ENCODE results near the gene PPP6R2.
A peak's percentile ranks its signal among the peaks of the same experiment; 100 is the strongest.
"Not testable (repeated sequence)": the region's sequence is repeated elsewhere in the genome, so short reads cannot be mapped to it uniquely, and the experiment has no call there.

The PPP6R2 gene

DNA sequence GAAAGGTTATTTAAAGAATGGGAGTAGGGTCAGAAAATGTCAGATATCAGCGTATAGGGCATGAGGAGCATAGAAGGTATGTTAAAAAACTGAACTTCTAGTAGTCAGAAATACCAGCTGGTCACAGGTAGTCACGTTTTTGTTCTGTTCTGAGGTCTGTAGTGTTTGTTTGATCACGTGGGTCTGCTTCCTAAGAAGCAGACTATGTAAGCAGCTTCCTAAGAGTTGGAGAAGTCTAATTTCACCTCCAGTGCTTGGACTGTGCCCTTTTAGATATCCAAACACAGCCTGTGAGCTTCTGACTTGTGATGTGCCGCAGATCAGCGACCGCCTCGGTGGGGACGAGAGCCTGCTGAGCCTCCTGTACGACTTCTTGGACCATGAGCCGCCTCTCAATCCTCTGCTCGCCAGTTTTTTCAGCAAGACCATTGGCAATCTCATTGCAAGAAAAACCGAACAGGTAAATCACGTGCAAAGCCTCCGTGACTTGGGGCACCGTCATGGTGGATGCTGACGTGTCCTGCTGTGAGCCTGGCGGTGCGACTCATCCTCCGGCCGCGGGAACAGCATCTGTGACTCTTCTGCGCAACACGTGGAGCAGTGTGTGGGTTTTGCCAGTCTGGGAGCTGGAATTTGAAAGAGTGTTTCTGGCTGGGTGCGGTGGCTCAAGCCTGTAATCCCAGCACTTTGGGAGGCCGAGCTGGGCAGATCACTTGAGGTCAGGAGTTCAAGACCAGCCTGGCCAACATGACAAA, 63.5 kb downstream of the PPP6R2 start:
- DNase-seq, result no peak

- no peak for DNase-seq
These were observed 65.2 kb downstream of the PPP6R2 start for GRCh38 chr22:50408311-50408710.

GRCh38 chr22:50408954-50409353, 65.8 kb downstream of the PPP6R2 start:
- not testable (repeated sequence) for DNase-seq

- no peak for DNase-seq
These were observed 71.5 kb downstream of the PPP6R2 start for GRCh38 chr22:50414476-50415248.

GRCh38 chr22:50415426-50415825, 72.3 kb downstream of the PPP6R2 start:
- DNase-seq, result no peak

GRCh38 chr22:50416996-50417395, 73.9 kb downstream of the PPP6R2 start:
- DNase-seq, result no peak

DNA sequence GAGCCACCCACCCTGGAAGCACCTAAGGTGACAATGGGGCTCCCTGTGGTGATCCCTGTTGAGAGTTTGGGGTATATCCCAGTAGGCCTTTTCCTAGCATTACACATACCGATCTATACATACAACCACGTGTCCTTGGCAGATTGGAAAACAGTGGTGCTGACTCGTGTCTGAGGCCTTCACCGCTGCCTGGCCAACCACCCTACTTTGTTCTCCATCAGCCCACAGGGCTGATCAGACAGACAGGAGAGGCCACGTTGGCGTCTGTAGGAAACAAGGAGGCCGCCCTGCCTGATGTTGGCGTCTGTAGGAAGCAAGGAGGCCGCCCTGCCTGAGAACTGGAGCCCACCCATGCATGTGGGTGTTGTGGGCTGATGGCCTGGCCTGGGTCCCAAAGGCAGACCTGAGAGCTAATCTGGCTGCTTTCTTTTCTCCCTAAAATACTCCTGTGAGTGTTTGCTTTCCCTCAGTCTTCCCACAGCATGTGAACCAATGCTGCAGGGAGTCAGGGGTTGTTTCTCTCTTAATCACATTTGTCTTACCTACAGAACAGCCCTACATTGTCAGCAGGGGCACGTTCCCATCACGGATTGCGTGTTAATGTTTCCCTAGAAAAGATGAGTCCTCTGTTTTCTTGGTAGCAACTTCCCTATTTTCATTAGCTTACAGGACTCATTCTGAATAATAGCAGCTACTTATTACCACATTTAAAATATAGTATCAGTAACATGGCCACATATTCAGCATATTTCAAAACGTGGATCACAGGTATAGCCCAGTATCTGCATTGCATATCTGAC, 74.5 kb downstream of the PPP6R2 start:
- DNase-seq, result peak; percentile 49

- DNase-seq, result no peak
These were observed 75.5 kb downstream of the PPP6R2 start for GRCh38 chr22:50418624-50419023.

DNA sequence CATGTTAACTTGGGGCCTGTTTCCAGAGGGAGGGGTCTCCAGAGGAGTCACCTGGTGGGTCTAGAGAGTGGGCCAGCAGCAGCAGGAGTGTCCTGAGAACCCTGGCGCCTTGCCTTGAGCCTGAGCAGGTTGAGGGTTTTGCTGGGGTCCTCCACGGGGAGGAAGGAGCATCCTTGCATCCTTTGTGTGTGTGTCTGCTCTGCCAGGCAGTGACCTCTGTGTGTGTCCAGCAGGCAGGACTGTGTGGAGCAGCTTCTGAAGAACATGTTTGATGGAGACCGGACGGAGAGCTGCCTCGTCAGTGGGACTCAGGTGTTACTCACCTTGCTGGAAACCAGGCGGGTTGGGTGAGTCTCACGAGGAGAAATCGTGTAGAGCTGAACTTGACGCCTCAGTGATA, 76.0 kb downstream of the PPP6R2 start:
- no peak for DNase-seq

GRCh38 chr22:50420015-50420414, 76.9 kb downstream of the PPP6R2 start:
- no peak for DNase-seq

DNA sequence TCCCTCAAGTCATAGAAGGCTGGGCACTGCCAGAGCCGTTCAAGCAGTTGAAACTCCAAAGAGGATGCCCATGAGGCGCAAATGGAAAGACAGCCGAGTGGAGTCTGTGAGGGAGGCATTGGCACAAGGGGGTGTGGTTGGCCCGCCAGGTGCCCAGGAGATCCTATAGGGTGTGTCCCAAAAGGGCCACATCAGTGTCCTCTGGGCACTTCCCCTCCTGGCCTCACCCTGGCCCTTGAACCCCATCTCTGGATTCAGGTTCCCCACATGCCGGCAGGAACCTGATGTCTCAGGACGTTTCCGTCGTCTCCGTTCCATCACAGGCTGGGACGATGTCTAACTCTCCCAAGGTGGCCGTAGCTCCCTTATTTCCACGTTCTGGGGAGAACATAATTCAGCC, 77.5 kb downstream of the PPP6R2 start:
- DNase-seq, result no peak

GRCh38 chr22:50422046-50422445, 78.9 kb downstream of the PPP6R2 start:
- no peak for DNase-seq

GRCh38 chr22:50422961-50423815, 80.1 kb downstream of the PPP6R2 start:
- DNase-seq, result no peak

DNA sequence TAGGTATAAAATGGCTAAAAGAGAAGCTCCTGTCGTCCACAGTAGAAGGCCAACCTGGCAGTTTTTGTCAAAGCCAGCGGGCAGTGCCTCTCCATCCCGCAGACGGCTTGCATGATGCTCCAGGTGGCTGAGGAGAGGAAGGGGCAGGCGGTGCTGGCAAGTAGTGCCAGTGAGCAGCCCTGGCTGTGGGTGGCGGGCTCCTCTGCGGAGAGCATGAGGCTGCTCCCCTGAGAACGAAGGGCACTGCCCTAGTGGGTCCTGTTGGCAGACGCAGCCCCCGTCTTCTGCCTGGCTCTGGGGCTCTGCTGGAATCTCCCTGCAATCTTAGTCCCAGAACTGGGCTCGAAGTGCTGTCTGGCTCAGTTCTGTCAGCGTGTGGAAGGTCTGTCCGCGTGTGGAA, 80.8 kb downstream of the PPP6R2 start:
- DNase-seq, result no peak

DNA sequence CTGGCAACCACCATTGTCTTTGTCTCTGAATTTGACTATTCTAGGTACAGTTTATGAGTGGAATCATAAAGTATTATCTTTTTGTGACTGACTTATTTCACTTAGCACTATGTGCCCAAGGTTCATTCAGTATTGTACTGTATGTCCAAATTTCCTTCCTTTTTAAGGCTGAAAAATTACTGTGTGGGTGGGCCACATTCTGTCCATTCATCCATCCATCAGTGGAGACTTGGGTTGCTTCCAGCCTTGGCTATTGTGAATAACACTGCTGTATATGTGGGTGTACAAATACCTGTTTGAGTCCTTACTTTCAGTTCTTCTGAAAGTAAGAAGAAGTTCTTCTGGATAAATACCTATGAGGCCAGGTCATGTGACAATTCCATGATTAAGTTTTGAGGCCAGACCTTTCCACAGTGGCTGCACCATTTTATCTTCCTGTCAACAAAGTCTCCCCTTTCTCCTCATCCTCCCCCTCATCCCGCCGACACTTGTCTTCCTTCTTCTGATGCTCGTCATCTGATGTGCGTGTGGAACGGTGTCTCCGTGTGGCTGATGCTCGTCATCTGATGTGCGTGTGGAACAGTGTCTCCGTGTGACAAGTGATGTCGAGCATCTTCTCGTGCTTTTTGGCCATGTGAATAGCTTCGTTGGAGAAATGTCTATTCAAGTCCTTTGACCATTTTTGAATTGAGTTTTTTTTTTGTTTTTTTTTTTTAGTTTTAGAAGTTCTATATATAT, 82.2 kb downstream of the PPP6R2 start:
- no peak for DNase-seq

DNA sequence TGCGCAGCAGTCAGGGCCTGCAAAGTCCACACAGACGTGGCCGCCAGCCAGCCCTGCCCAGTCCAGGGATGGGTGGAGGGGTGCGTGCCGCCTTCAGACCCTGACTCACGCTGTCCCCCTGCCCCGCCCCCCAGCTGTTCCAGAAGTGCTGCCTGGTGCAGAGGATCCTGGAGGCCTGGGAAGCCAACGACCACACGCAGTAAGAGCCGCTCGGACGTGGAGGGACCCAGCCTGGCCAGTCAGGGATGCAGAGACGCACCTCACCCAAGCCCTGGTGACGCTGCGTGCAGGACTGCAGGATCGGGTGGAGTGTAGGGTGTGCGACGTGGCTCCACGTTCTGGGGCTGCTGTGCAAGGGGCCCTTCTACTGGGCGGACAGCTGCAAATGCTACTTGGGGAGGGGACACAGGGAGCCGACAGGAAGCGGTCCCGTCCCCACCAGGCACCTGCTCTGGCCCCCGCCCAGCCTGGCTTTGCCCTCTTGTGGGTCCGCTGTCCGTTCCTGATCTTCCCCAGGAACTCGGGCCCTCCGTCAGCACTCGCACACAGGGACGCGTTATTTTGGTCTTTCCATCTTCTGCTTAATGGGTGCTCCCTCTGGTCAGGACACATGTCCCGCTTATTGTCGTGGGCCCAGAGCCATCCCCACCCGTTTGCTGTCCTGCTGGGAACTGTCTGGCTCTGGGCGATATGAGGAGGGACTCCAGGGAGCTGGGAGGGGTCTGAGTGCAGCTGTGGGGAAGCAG, 89.2 kb downstream of the PPP6R2 start:
- no peak for DNase-seq

GRCh38 chr22:50432877-50433510, 89.9 kb downstream of the PPP6R2 start:
- DNase-seq, result not testable (repeated sequence)

- no peak for DNase-seq
These were observed 91.7 kb downstream of the PPP6R2 start for GRCh38 chr22:50434849-50435248.

DNA sequence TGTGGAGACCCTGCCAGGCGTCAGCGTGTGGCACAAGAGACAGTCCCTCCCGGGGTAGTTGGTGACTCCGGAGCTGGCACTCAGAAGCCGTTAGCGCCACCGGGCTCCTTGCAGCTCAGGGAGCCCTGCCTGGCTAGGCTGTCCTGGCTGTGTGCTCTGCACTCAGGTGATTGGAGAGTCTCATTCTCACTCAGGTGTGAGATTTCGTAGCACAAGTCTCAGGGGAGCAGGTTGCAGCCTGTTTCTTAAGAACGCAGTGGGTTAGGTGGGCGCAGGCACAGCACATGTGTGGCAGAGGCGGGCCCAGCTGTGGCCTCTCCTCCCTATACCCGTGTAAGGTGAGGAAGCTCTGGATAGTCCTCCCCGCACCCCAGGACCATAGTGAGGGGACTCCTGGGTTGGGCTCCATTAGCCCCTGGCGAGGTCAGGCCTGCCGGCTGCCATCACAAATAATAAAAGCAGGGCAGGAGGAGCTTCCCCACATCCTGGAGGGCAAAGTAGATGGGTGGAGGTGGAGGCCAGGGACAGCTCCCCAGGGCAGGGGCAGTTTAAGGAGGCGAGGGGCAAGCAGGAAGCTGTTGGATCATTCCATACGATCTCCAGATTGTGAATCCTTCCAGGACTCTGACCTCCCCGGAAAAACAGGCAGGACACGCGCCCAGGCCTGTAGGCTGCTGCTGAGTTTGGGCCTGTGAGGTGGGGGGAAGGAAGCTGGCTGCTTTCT, 92.3 kb downstream of the PPP6R2 start:
- no peak for DNase-seq
